ENCODE results near the gene SYNCRIP. TPM values are rescaled to one million over a fixed set of nuclear protein-coding genes. Genes with fewer than 3 reads are reported as not detected.

The SYNCRIP gene
- polyA plus RNA-seq, 1 of the 3 experiments (the other 2 are of a cell fraction): 15.9 TPM

GRCh38 chr6:85684809-85685171, 42.1 kb upstream of the SYNCRIP start:
- no peak overlapping the region for H2AFZ ChIP-seq (ENCODE audit: low read depth)
- no peak overlapping the region for H3K4me2 ChIP-seq
- H4K20me1 ChIP-seq (ENCODE audit: insufficient read depth): no peaks in the 10 kb centered on the region
- H3F3A ChIP-seq (replicated peaks; ENCODE audit: insufficient read depth): peaks cover 3% of the 10 kb centered on the region
- WGBS (ENCODE audit: low lambda C conversion rate): 78% methylated on average over 2 of the region's 2 CpGs
- H3K9me3 ChIP-seq: no peaks in the 10 kb centered on the region
- no peak for DNase-seq
- no peak overlapping the region for H3K9ac ChIP-seq
- peaks cover 0 to 2% of the 10 kb centered on the region in 2 experiments; a peak in 1 of 4 replicates for H3K4me1 ChIP-seq (ENCODE audit: control insufficient read depth in 1 of 2, insufficient read depth in 2 of 2, low read depth in 1 of 2, low read length in 1 of 2)
- no peaks in the 10 kb centered on the region for H3K36me3 ChIP-seq (replicated peaks in 1 of 2; ENCODE audit: control insufficient read depth in 1 of 2, insufficient read depth in 2 of 2, low read length in 1 of 2)
- CTCF ChIA-PET: no interaction called here
- TF ChIP-seq NRF1 (IDR thresholded peaks at IDR 0.05; ENCODE audit: low read depth, low read length): no peak
- TF ChIP-seq RCOR1 (IDR thresholded peaks at IDR 0.05; ENCODE audit: low read length): no peak
- TF ChIP-seq CHD2 (IDR thresholded peaks at IDR 0.05; ENCODE audit: low read length, partially characterized antibody): no peak
- no peak for TF ChIP-seq ELF1 (IDR thresholded peaks at IDR 0.05)
- TF ChIP-seq YY1 (IDR thresholded peaks at IDR 0.05; ENCODE audit: low read depth): no peak
- no peak for TF ChIP-seq RXRA (IDR thresholded peaks at IDR 0.05; ENCODE audit: borderline replicate concordance, low read depth)
- TF ChIP-seq TEAD4 (IDR thresholded peaks at IDR 0.05; ENCODE audit: borderline replicate concordance, insufficient read depth): no peak
- TF ChIP-seq RFX5 (IDR thresholded peaks at IDR 0.05; ENCODE audit: low read length): no peak
- no peak for TF ChIP-seq IRF3 (IDR thresholded peaks at IDR 0.05; ENCODE audit: low read depth, low read length)
- no peak for TF ChIP-seq USF1 (IDR thresholded peaks at IDR 0.05; ENCODE audit: borderline replicate concordance, low read depth)
- TF ChIP-seq MXI1 (IDR thresholded peaks at IDR 0.05; ENCODE audit: low read depth, low read length): no peak
- no peak for TF ChIP-seq SMC3 (IDR thresholded peaks at IDR 0.05; ENCODE audit: low read depth, low read length)
- TF ChIP-seq MEF2A (IDR thresholded peaks at IDR 0.05; ENCODE audit: borderline replicate concordance, low read depth): no peak
- TF ChIP-seq EZH2phosphoT487 (IDR thresholded peaks at IDR 0.05; ENCODE audit: borderline replicate concordance, low read depth): no peak
- no peak for TF ChIP-seq CTCF (IDR thresholded peaks at IDR 0.05)
- no peak for TF ChIP-seq FOSL2 (IDR thresholded peaks at IDR 0.05; ENCODE audit: borderline replicate concordance, low read depth)
- TF ChIP-seq EP300 (IDR thresholded peaks at IDR 0.05; ENCODE audit: borderline replicate concordance in 1 of 2, low read depth in 1 of 2, low read length in 1 of 2): no peak
- H3K27me3 ChIP-seq (ENCODE audit: insufficient read depth): no peaks in the 10 kb centered on the region
- peaks cover 23% of the 10 kb centered on the region for H3K79me2 ChIP-seq (ENCODE audit: insufficient read depth)
- POLR2A ChIA-PET: no interaction called here
- no peak overlapping the region for H3K27ac ChIP-seq (ENCODE audit: low read depth in 2 of 2, low read length in 1 of 2)
- no peaks in the 10 kb centered on the region for H3K9me2 ChIP-seq
- H3K4me3 ChIP-seq (ENCODE audit: low read depth in 2 of 2, low read length in 1 of 2): no peak overlapping the region

Data from SK-N-SH (cell line).